ENCODE results near the gene SLC6A13. TPM values are rescaled to one million over a fixed set of nuclear protein-coding genes. Genes with fewer than 3 reads are reported as not detected.
A peak's percentile ranks its signal among the peaks of the same experiment; 100 is the strongest.
"Not testable (repeated sequence)": the region's sequence is repeated elsewhere in the genome, so short reads cannot be mapped to it uniquely, and the experiment has no call there.

SLC6A13 gene
- total RNA-seq, 6 experiments from 2014 or later, result 2.0 to 70.6 (median 14.4) TPM

- Histone ChIP-seq H3K4me3 (peak overlapping the region; percentile 25 to 41 (median 38)), H3K4me1 (peaks cover 0 to 9% (median 3%) of the 10 kb centered on the region in 4 donors), H3K36me3 (peaks cover 0 to 24% (median 3%) of the 10 kb centered on the region in 4 donors), H3K27ac (no peak overlapping the region), H3K27me3 (no peaks in the 10 kb centered on the region), H3K9me3 (no peaks in the 10 kb centered on the region)
- peak; percentile 19 for TF ChIP-seq POLR2A (IDR thresholded peaks at IDR 0.05)
- TF ChIP-seq, protein P1, sequence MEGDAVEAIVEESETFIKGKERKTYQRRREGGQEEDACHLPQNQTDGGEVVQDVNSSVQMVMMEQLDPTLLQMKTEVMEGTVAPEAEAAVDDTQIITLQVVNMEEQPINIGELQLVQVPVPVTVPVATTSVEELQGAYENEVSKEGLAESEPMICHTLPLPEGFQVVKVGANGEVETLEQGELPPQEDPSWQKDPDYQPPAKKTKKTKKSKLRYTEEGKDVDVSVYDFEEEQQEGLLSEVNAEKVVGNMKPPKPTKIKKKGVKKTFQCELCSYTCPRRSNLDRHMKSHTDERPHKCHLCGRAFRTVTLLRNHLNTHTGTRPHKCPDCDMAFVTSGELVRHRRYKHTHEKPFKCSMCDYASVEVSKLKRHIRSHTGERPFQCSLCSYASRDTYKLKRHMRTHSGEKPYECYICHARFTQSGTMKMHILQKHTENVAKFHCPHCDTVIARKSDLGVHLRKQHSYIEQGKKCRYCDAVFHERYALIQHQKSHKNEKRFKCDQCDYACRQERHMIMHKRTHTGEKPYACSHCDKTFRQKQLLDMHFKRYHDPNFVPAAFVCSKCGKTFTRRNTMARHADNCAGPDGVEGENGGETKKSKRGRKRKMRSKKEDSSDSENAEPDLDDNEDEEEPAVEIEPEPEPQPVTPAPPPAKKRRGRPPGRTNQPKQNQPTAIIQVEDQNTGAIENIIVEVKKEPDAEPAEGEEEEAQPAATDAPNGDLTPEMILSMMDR (IDR thresholded peaks at IDR 0.05), result peak; percentile 82 to 88 (median 85)
- DNase-seq (peak in 1 of 3 donors; percentile 62), ATAC-seq (peak; percentile 81 to 92 (median 90))
- 2% methylated on average over 11 of the region's 52 CpGs for WGBS (ENCODE audit: insufficient coverage, low coverage, low lambda C conversion rate, missing lambda C conversion rate)
- intact Hi-C loops (cut with DNase I), result no loop called here
These were observed 73.6 kb downstream of the SLC6A13 start for GRCh38 chr12:188910-189621.

DNA sequence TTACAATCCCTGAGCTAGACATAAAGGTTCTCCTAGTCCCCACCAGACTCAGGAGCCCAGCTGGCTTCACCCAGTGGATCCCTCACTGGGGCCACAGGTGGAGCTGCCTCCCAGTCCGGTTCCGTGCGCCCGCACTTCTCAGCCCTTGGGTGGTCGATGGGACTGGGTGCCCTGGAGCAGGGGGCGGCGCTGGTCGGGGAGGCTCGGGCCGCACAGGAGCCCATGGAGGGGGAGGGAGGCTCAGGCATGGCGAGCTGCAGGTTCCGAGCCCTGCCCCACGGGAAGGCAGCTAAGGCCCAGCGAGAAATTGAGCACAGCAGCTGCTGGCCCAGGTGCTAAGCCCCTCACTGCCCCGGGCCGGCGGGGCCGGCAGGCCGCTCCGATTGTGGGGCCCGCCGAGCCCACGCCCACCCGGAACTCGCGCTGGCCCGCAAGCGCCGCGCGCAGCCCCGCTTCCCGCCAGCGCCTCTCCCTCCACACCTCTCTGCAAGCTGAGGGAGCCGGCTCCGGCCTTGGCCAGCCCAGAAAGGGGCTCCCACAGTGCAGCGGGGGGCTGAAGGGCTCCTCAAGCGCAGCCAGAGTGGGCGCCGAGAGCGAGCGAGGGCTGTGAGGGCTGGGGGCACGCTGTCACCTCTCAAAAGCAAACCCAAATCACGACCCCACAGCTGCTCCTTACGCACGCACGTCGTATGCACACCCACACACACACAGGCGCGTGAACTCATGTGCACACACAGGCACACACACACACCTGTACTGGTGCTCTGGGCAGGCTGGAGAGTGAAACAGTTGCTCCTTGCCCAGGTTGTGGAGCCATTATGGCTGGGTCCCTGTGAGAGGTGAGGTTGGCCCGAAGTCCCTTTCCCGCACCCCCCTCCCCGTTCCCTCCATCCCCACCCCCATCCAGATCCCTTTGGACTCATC is 74.4 kb downstream of the SLC6A13 start:
- ATAC-seq, result peak in 3 of 4 donors; percentile 2 to 18 (median 4)
- H3K27ac ChIP-seq; H3K4me1 ChIP-seq; H3K9me3 ChIP-seq; intact Hi-C loops (cut with DNase I); H3K27me3 ChIP-seq: not testable (repeated sequence)
- 13% methylated on average over 10 of the region's 53 CpGs for whole genome bisulfite sequencing (ENCODE audit: insufficient coverage, low coverage, low lambda C conversion rate, missing lambda C conversion rate)
- Histone ChIP-seq H3K4me3 (peak overlapping the region; percentile 25 to 41 (median 38)), H3K36me3 (peaks cover 0 to 16% (median 1%) of the 10 kb centered on the region in 4 donors)
- peak in 1 of 3 donors; percentile 17 for DNase-seq

GRCh38 chr12:186006-186625 is 76.5 kb downstream of the SLC6A13 start:
- Histone ChIP-seq H3K9me3 (no peaks in the 10 kb centered on the region), H3K36me3 (no peaks in the 10 kb centered on the region), H3K4me3 (no peak overlapping the region), H3K27me3 (no peaks in the 10 kb centered on the region), H3K27ac (no peak overlapping the region), H3K4me1 (peaks cover 0 to 9% (median 3%) of the 10 kb centered on the region in 4 donors)
- TF ChIP-seq, protein P1 (IDR thresholded peaks at IDR 0.05), result no peak
- no peak for TF ChIP-seq POLR2A (IDR thresholded peaks at IDR 0.05)
- intact Hi-C loops (cut with DNase I), result no loop called here
- no peak for ATAC-seq
- 60% methylated on average over 3 of the region's 11 CpGs for WGBS (ENCODE audit: insufficient coverage, low coverage, low lambda C conversion rate, missing lambda C conversion rate)
- no peak for DNase-seq

- Histone ChIP-seq H3K27ac (no peak overlapping the region), H3K27me3 (no peaks in the 10 kb centered on the region), H3K4me1 (peaks cover 0 to 14% (median 3%) of the 10 kb centered on the region in 4 donors), H3K36me3 (no peaks in the 10 kb centered on the region), H3K4me3 (no peak overlapping the region), H3K9me3 (no peaks in the 10 kb centered on the region)
- no peak for TF ChIP-seq POLR2A (IDR thresholded peaks at IDR 0.05)
- TF ChIP-seq, protein P1 (IDR thresholded peaks at IDR 0.05), result no peak
- intact Hi-C loops (cut with DNase I), result no loop called here
- WGBS (ENCODE audit: insufficient coverage, low coverage, low lambda C conversion rate, missing lambda C conversion rate), result 33% methylated on average over 2 of the region's 8 CpGs
- DNase-seq, result peak; percentile 13 to 64 (median 56)
- no peak for ATAC-seq
These were observed 77.1 kb downstream of the SLC6A13 start for GRCh38 chr12:185576-185955.

Measured in right lobe of liver (tissue), 6 donors.